DND-41 (cell line): ENCODE data around the gene SLC8A3.

Experiments used
- ATAC-seq: fragments of 200-7000 bp; cut with Tn5 transposase; 3 replicates; pipeline ENCODE4 v1.9.1; 2021; ENCODE audit warnings: low read depth; ENCODE audit not compliant: insufficient read depth
- DNase-seq: peaks from one replicate; pipeline ENCODE4 v3.0.0-alpha.2; 2020
- H2AFZ ChIP-seq: 2 replicates; pipeline ENCODE4 v1.6.0; 2012; ENCODE audit warnings: low read depth, low read length
- H3K27ac ChIP-seq: 2 replicates; pipeline ENCODE4 v1.5.1; 2012; ENCODE audit warnings: low read length, inconsistent platforms
- H3K27me3 ChIP-seq: fragments of 200-600 bp; sonication (generic); 2 replicates; pipeline ENCODE4 v1.6.0; 2012; ENCODE audit warnings: low read length, mild to moderate bottlenecking, inconsistent platforms; ENCODE audit not compliant: insufficient read depth, poor library complexity
- H3K36me3 ChIP-seq: 2 replicates; pipeline ENCODE4 v1.5.1; 2012; ENCODE audit warnings: low read length, inconsistent platforms; ENCODE audit not compliant: insufficient read depth
- H3K4me1 ChIP-seq: 2 replicates; pipeline ENCODE4 v1.5.1; 2012; ENCODE audit warnings: mild to moderate bottlenecking, low read length; ENCODE audit not compliant: insufficient read depth
- H3K4me2 ChIP-seq: 2 replicates; pipeline ENCODE4 v1.6.0; 2012; ENCODE audit warnings: mild to moderate bottlenecking, moderate library complexity, low read length, inconsistent platforms; ENCODE audit not compliant: insufficient read depth
- H3K4me3 ChIP-seq, 2 experiments: fragments of 200-600 bp in 1 of 2; shearing (Covaris generic) in 1 of 2; 2 replicates each; pipeline ENCODE4 v1.5.1; 2012 to 2016; ENCODE audit warnings: inconsistent platforms in 2 of 2, low read length in 2 of 2, mild to moderate bottlenecking in 2 of 2, low read depth in 1 of 2, moderate library complexity in 1 of 2
- H3K79me2 ChIP-seq: 2 replicates; pipeline ENCODE4 v1.6.0; 2012; ENCODE audit warnings: low read length, inconsistent platforms; ENCODE audit not compliant: insufficient read depth
- H3K9ac ChIP-seq: 2 replicates; pipeline ENCODE4 v1.6.0; 2012; ENCODE audit warnings: low read depth, mild to moderate bottlenecking, inconsistent platforms, low read length, moderate library complexity
- H3K9me3 ChIP-seq: 2 replicates; pipeline ENCODE4 v1.5.1; 2012; ENCODE audit warnings: low read length, moderate library complexity, mild to moderate bottlenecking, inconsistent platforms; ENCODE audit not compliant: insufficient read depth, severe bottlenecking
- H4K20me1 ChIP-seq: 2 replicates; pipeline ENCODE4 v1.6.0; 2012; ENCODE audit warnings: low read length; ENCODE audit not compliant: insufficient read depth
- CTCF ChIP-seq: IDR thresholded peaks from 2 replicates; pipeline ENCODE4 v1.5.1; 2012; ENCODE audit warnings: borderline replicate concordance, low read length, moderate library complexity, mild to moderate bottlenecking; ENCODE audit not compliant: poor library complexity, severe bottlenecking; ENCODE audit errors: extremely low read depth
- EZH2 ChIP-seq: IDR thresholded peaks from 3 replicates; pipeline ENCODE4 v1.6.1; 2012; ENCODE audit warnings: borderline replicate concordance, low read depth, mild to moderate bottlenecking, moderate library complexity, low read length, inconsistent platforms; ENCODE audit not compliant: severe bottlenecking

Gene SLC8A3

GRCh38 chr14:70148911-70149595 is 39.7 kb downstream of the SLC8A3 start:
- TF ChIP-seq EZH2 (no peak), CTCF (no peak)
- DNase-seq = no peak
- H3K9ac ChIP-seq = no peak overlapping the region
- no peak overlapping the region for H3K4me2 ChIP-seq
- H3K79me2 ChIP-seq = no peaks in the 10 kb centered on the region
- H3K27ac ChIP-seq = no peak overlapping the region
- no peak for ATAC-seq
- no peaks in the 10 kb centered on the region for H3K4me1 ChIP-seq
- no peaks in the 10 kb centered on the region for H3K36me3 ChIP-seq
- H4K20me1 ChIP-seq = no peaks in the 10 kb centered on the region
- H3K4me3 ChIP-seq = no peak overlapping the region
- H3K27me3 ChIP-seq = peaks cover 14% of the 10 kb centered on the region
- H3K9me3 ChIP-seq = no peaks in the 10 kb centered on the region
- H2AFZ ChIP-seq = no peak overlapping the region

- peaks cover 15% of the 10 kb centered on the region for H3K27me3 ChIP-seq
- no peaks in the 10 kb centered on the region for H3K9me3 ChIP-seq
- H3K9ac ChIP-seq = no peak overlapping the region
- H3K27ac ChIP-seq = no peak overlapping the region
- ATAC-seq (no peak), DNase-seq (no peak)
- H3K4me3 ChIP-seq = no peak overlapping the region
- no peak for TF ChIP-seq CTCF
- TF ChIP-seq EZH2 = no peak
- no peak overlapping the region for H2AFZ ChIP-seq
- no peaks in the 10 kb centered on the region for H4K20me1 ChIP-seq
- H3K36me3 ChIP-seq = no peaks in the 10 kb centered on the region
- no peaks in the 10 kb centered on the region for H3K4me1 ChIP-seq
- H3K4me2 ChIP-seq = no peak overlapping the region
- H3K79me2 ChIP-seq = no peaks in the 10 kb centered on the region
Measured at GRCh38 chr14:70148351-70148750, 40.4 kb downstream of the SLC8A3 start.

GRCh38 chr14:70144046-70144445 is 44.7 kb downstream of the SLC8A3 start:
- H2AFZ ChIP-seq = no peak overlapping the region
- DNase-seq (no peak), ATAC-seq (no peak)
- H4K20me1 ChIP-seq = no peaks in the 10 kb centered on the region
- no peaks in the 10 kb centered on the region for H3K9me3 ChIP-seq
- TF ChIP-seq CTCF = no peak
- no peak for TF ChIP-seq EZH2
- no peak overlapping the region for H3K9ac ChIP-seq
- no peak overlapping the region for H3K4me3 ChIP-seq
- no peaks in the 10 kb centered on the region for H3K36me3 ChIP-seq
- no peak overlapping the region for H3K27ac ChIP-seq
- no peak overlapping the region for H3K4me2 ChIP-seq
- H3K4me1 ChIP-seq = no peaks in the 10 kb centered on the region
- H3K79me2 ChIP-seq = no peaks in the 10 kb centered on the region
- H3K27me3 ChIP-seq = peaks cover 23% of the 10 kb centered on the region
